ENCODE measurements around the gene DUSP11. TPM values are rescaled to one million over a fixed set of nuclear protein-coding genes. Genes with fewer than 3 reads are reported as not detected.

Gene DUSP11
- polyA plus RNA-seq (2013) = 26.3 and 26.8 TPM in 2 replicates

DNA sequence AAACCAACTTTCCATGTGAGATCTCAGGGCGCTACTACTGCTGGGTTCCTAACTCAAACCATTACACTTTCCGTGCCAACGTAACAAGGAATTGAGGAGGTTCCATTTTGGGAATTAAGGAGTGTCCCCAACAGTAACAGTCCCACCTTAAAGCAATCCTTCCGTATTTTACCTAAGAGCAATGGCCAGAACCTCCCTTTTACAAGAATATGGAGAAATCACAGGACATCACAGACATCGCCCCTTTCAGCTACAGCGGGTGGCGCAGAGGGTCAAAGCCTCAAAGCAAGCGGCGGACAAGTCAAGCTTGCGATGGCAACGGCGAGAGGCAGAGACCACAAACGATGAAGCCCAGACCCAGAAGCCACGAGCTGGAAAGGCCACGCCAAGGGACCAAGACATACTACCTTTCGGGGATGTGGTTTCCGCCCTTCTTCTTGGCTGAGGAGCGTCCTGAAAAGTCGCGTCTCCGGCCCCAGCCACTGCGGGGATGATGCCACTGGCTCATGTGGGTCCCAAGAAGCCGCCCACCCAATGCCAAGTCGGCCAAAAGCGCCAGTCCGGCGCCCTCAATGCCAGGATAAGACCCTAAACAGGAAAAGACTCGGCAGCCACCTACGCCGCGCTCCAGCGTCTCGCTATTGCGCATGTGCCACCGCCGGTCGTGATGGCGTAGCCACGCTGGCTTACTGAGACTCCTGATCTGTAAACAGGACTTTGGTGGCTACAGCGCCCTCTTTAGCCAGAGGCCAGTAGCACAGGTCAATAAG lies at the start of gene DUSP11:
TSS of gene DUSP11 (minus strand) at position 637 of the 770 bp plus-strand sequence. CDS start at position 508, 129 bp downstream.
- Histone ChIP-seq H2AK5ac (ENCODE audit: low read length) (peak within 1 kb of the TSS; percentile 7), H3K9me3 (ENCODE audit: insufficient read depth, low read depth, low read length) (no peaks in the 10 kb centered on the region), H2BK12ac (ENCODE audit: low read length) (no peak within 1 kb of the TSS), H3K4me1 (ENCODE audit: control insufficient read depth in 1 of 2, insufficient read depth in 2 of 2, low read length in 2 of 2) (peaks cover 0 to 2% of the 10 kb centered on the region in 2 experiments), H3K36me3 (ENCODE audit: control insufficient read depth in 1 of 2, insufficient read depth in 2 of 2, low read length in 2 of 2) (peaks cover 3 to 5% of the 10 kb centered on the region in 2 experiments), H3K4me3 (ENCODE audit: low read depth, low read length) (peak within 1 kb of the TSS; percentile 88), H2AFZ (ENCODE audit: insufficient read depth, low read length, poor library complexity) (peak within 1 kb of the TSS; percentile 96), H3K4me2 (ENCODE audit: low read length) (peak within 1 kb of the TSS; percentile 87), H4K8ac (ENCODE audit: low read depth, low read length) (peak within 1 kb of the TSS; percentile 97), H3K4ac (ENCODE audit: low read depth, low read length) (peak within 1 kb of the TSS; percentile 77), H3K27ac (ENCODE audit: low read depth, low read length) (no peak within 1 kb of the TSS), H3K18ac (ENCODE audit: low read length) (peak within 1 kb of the TSS; percentile 70), H3K14ac (ENCODE audit: low read length) (peak within 1 kb of the TSS; percentile 91), H4K91ac (ENCODE audit: low read depth, low read length) (peak within 1 kb of the TSS; percentile 76), H3K9ac (ENCODE audit: low read length) (peak within 1 kb of the TSS; percentile 97), H3K79me2 (ENCODE audit: control insufficient read depth, insufficient read depth, low read length, poor library complexity) (peaks cover 4% of the 10 kb centered on the region), H2BK5ac (ENCODE audit: low read depth, low read length, poor library complexity) (peak within 1 kb of the TSS; percentile 63), H4K12ac (ENCODE audit: low read depth, low read length) (peak within 1 kb of the TSS; percentile 95), H3K27me3 (ENCODE audit: insufficient read depth, low read length) (no peaks in the 10 kb centered on the region), H3K79me1 (ENCODE audit: low read length) (peaks cover 3% of the 10 kb centered on the region), H2BK120ac (ENCODE audit: insufficient read depth, low read length, poor library complexity) (peak within 1 kb of the TSS; percentile 74), H3K23ac (ENCODE audit: low read length) (no peak within 1 kb of the TSS)
- no CpG with 5 or more reads among the region's 40 CpGs for WGBS (ENCODE audit: extremely low coverage, insufficient coverage, insufficient read length)
- peak; percentile 99 to 100 for DNase-seq

GRCh38 chr2:73828818-73829570 lies 49.1 kb upstream of the DUSP11 start, which contains the start of gene STAMBP:
TSS of gene STAMBP (plus strand) at chr2:73828961. CDS start at chr2:73830857, 1,896 bp downstream.
- peak within 1 kb of the TSS; percentile 96 for H2AK5ac ChIP-seq (ENCODE audit: low read length)

GRCh38 chr2:73828389-73828817 lies 48.5 kb upstream of the DUSP11 start:
- H3K27me3 ChIP-seq (ENCODE audit: insufficient read depth, low read length) = no peaks in the 10 kb centered on the region
- peaks cover 3 to 4% of the 10 kb centered on the region in 2 experiments for H3K4me1 ChIP-seq (ENCODE audit: control insufficient read depth in 1 of 2, insufficient read depth in 2 of 2, low read length in 2 of 2)
- H2BK120ac ChIP-seq (ENCODE audit: insufficient read depth, low read length, poor library complexity) = no peak overlapping the region
- no peak overlapping the region for H3K18ac ChIP-seq (ENCODE audit: low read length)
- no peak overlapping the region for H4K12ac ChIP-seq (ENCODE audit: low read depth, low read length)
- DNase-seq = no peak
- H3K9ac ChIP-seq (ENCODE audit: low read length) = no peak overlapping the region
- H3K79me2 ChIP-seq (ENCODE audit: control insufficient read depth, insufficient read depth, low read length, poor library complexity) = peaks cover 5% of the 10 kb centered on the region
- no peak overlapping the region for H2BK5ac ChIP-seq (ENCODE audit: low read depth, low read length, poor library complexity)
- H3K27ac ChIP-seq (ENCODE audit: low read depth, low read length) = no peak overlapping the region
- no peak overlapping the region for H4K91ac ChIP-seq (ENCODE audit: low read depth, low read length)
- WGBS (ENCODE audit: extremely low coverage, insufficient coverage, insufficient read length) = no CpG with 5 or more reads among the region's 4 CpGs
- peaks cover 6% of the 10 kb centered on the region for H3K79me1 ChIP-seq (ENCODE audit: low read length)
- no peak overlapping the region for H3K14ac ChIP-seq (ENCODE audit: low read length)
- no peaks in the 10 kb centered on the region for H3K9me3 ChIP-seq (ENCODE audit: insufficient read depth, low read depth, low read length)
- H2AFZ ChIP-seq (ENCODE audit: insufficient read depth, low read length, poor library complexity) = peak overlapping the region; percentile 35
- no peak overlapping the region for H3K23ac ChIP-seq (ENCODE audit: low read length)
- H4K8ac ChIP-seq (ENCODE audit: low read depth, low read length) = peak overlapping the region; percentile 91
- peaks cover 2 to 5% of the 10 kb centered on the region in 2 experiments for H3K36me3 ChIP-seq (ENCODE audit: control insufficient read depth in 1 of 2, insufficient read depth in 2 of 2, low read length in 2 of 2)
- H2AK5ac ChIP-seq (ENCODE audit: low read length) = no peak overlapping the region
- H3K4me2 ChIP-seq (ENCODE audit: low read length) = peak overlapping the region; percentile 60
- no peak overlapping the region for H3K4me3 ChIP-seq (ENCODE audit: low read depth, low read length)
- no peak overlapping the region for H3K4ac ChIP-seq (ENCODE audit: low read depth, low read length)
- H2BK12ac ChIP-seq (ENCODE audit: low read length) = no peak overlapping the region

More at GRCh38 chr2:73828818-73829570, 49.1 kb upstream of the DUSP11 start, which contains the start of gene STAMBP:
- Histone ChIP-seq H3K4me3 (ENCODE audit: low read depth, low read length) (peak within 1 kb of the TSS; percentile 97), H2AFZ (ENCODE audit: insufficient read depth, low read length, poor library complexity) (peak within 1 kb of the TSS; percentile 100), H3K36me3 (ENCODE audit: control insufficient read depth in 1 of 2, insufficient read depth in 2 of 2, low read length in 2 of 2) (peaks cover 2 to 9% of the 10 kb centered on the region in 2 experiments), H2BK5ac (ENCODE audit: low read depth, low read length, poor library complexity) (peak within 1 kb of the TSS; percentile 97), H2BK120ac (ENCODE audit: insufficient read depth, low read length, poor library complexity) (peak within 1 kb of the TSS; percentile 99), H3K23ac (ENCODE audit: low read length) (no peak within 1 kb of the TSS), H3K79me2 (ENCODE audit: control insufficient read depth, insufficient read depth, low read length, poor library complexity) (peaks cover 5% of the 10 kb centered on the region), H3K4ac (ENCODE audit: low read depth, low read length) (peak within 1 kb of the TSS; percentile 100), H3K9ac (ENCODE audit: low read length) (peak within 1 kb of the TSS; percentile 94), H3K18ac (ENCODE audit: low read length) (peak within 1 kb of the TSS; percentile 100), H3K9me3 (ENCODE audit: insufficient read depth, low read depth, low read length) (no peaks in the 10 kb centered on the region), H3K4me2 (ENCODE audit: low read length) (peak within 1 kb of the TSS; percentile 99), H4K12ac (ENCODE audit: low read depth, low read length) (peak within 1 kb of the TSS; percentile 100), H4K8ac (ENCODE audit: low read depth, low read length) (peak within 1 kb of the TSS; percentile 100), H3K27me3 (ENCODE audit: insufficient read depth, low read length) (no peaks in the 10 kb centered on the region), H3K4me1 (ENCODE audit: control insufficient read depth in 1 of 2, insufficient read depth in 2 of 2, low read length in 2 of 2) (peaks cover 3 to 4% of the 10 kb centered on the region in 2 experiments), H3K14ac (ENCODE audit: low read length) (peak within 1 kb of the TSS; percentile 100), H3K27ac (ENCODE audit: low read depth, low read length) (peak within 1 kb of the TSS; percentile 62), H2BK12ac (ENCODE audit: low read length) (no peak within 1 kb of the TSS), H4K91ac (ENCODE audit: low read depth, low read length) (peak within 1 kb of the TSS; percentile 100), H3K79me1 (ENCODE audit: low read length) (peaks cover 6% of the 10 kb centered on the region)
- WGBS (ENCODE audit: extremely low coverage, insufficient coverage, insufficient read length) = no CpG with 5 or more reads among the region's 48 CpGs
- DNase-seq = peak; percentile 96 to 98

GRCh38 chr2:73827660-73828388 lies 47.9 kb upstream of the DUSP11 start:
- no peak overlapping the region for H4K12ac ChIP-seq (ENCODE audit: low read depth, low read length)
- H3K9me3 ChIP-seq (ENCODE audit: insufficient read depth, low read depth, low read length) = no peaks in the 10 kb centered on the region
- no peak overlapping the region for H2BK120ac ChIP-seq (ENCODE audit: insufficient read depth, low read length, poor library complexity)
- no CpG with 5 or more reads among the region's 9 CpGs for WGBS (ENCODE audit: extremely low coverage, insufficient coverage, insufficient read length)
- no peak overlapping the region for H3K9ac ChIP-seq (ENCODE audit: low read length)
- no peak overlapping the region for H2BK12ac ChIP-seq (ENCODE audit: low read length)
- no peak overlapping the region for H3K4me2 ChIP-seq (ENCODE audit: low read length)
- peak overlapping the region; percentile 35 for H2AFZ ChIP-seq (ENCODE audit: insufficient read depth, low read length, poor library complexity)
- H3K4me3 ChIP-seq (ENCODE audit: low read depth, low read length) = no peak overlapping the region
- H3K36me3 ChIP-seq (ENCODE audit: control insufficient read depth in 1 of 2, insufficient read depth in 2 of 2, low read length in 2 of 2) = peaks cover 2 to 5% of the 10 kb centered on the region in 2 experiments
- no peak overlapping the region for H3K4ac ChIP-seq (ENCODE audit: low read depth, low read length)
- H3K18ac ChIP-seq (ENCODE audit: low read length) = no peak overlapping the region
- H3K79me1 ChIP-seq (ENCODE audit: low read length) = peaks cover 6% of the 10 kb centered on the region
- no peak overlapping the region for H3K14ac ChIP-seq (ENCODE audit: low read length)
- no peak overlapping the region for H3K23ac ChIP-seq (ENCODE audit: low read length)
- DNase-seq = no peak
- no peak overlapping the region for H3K27ac ChIP-seq (ENCODE audit: low read depth, low read length)
- no peaks in the 10 kb centered on the region for H3K27me3 ChIP-seq (ENCODE audit: insufficient read depth, low read length)
- H4K91ac ChIP-seq (ENCODE audit: low read depth, low read length) = no peak overlapping the region
- no peak overlapping the region for H2BK5ac ChIP-seq (ENCODE audit: low read depth, low read length, poor library complexity)
- H4K8ac ChIP-seq (ENCODE audit: low read depth, low read length) = peak overlapping the region; percentile 91
- H2AK5ac ChIP-seq (ENCODE audit: low read length) = no peak overlapping the region
- peaks cover 3 to 4% of the 10 kb centered on the region in 2 experiments for H3K4me1 ChIP-seq (ENCODE audit: control insufficient read depth in 1 of 2, insufficient read depth in 2 of 2, low read length in 2 of 2)
- peaks cover 5% of the 10 kb centered on the region for H3K79me2 ChIP-seq (ENCODE audit: control insufficient read depth, insufficient read depth, low read length, poor library complexity)

All from trophoblast cell (in vitro differentiated cells and primary cell).